Endothelial cell of umbilical vein (primary cell): Measurements from ENCODE around the gene KDM4D. TPM values are rescaled to one million over a fixed set of nuclear protein-coding genes. Genes with fewer than 3 reads are reported as not detected.
A peak's percentile ranks its signal among the peaks of the same experiment; 100 is the strongest.

ENCODE experiments used
- BruUV-seq: library from RNA; stranded (reverse); fragments of 400-500 nt; replicated peaks from 2 replicates; lab custom pipeline; 2021; lab: Mats Ljungman, UMichigan
- CTCF ChIA-PET: fragments of 300-600, 350-600 bp; sonication (Branson Sonifier 250); formaldehyde crosslinking; loops from one replicate; lab custom pipeline; 2021; ENCODE audit warnings: antibody characterized with exemption, inconsistent platforms; lab: Charles Lee
- POLR2A ChIA-PET: fragments of 300-600, 350-600 bp; sonication (Branson Sonifier 250); formaldehyde crosslinking; loops from one replicate; lab custom pipeline; 2021; ENCODE audit warnings: antibody characterized with exemption, inconsistent platforms; lab: Charles Lee
- DNase-seq: peaks from one replicate; pipeline ENCODE4 v3.0.0-alpha.2; 2011; ENCODE audit warnings: low read depth, low spot score
- FAIRE-seq: peaks from 2 replicates; lab custom pipeline; 2011; peaks lifted over from hg19 to GRCh38; lab: Jason Lieb, UNC
- H2AFZ ChIP-seq: 2 replicates; pipeline ENCODE4 v1.6.0; 2012; ENCODE audit warnings: low read depth, low read length, control low read depth, inconsistent platforms
- H3K27ac ChIP-seq: 2 replicates; pipeline ENCODE4 v1.5.1; 2011; ENCODE audit warnings: low read depth, mild to moderate bottlenecking, control low read depth, low read length, moderate library complexity; ENCODE audit not compliant: insufficient read depth
- H3K27me3 ChIP-seq, 2 experiments: 2 replicates each; pipeline versions ENCODE4 v1.6.0 to v1.6.1; 2011; ENCODE audit warnings: low read length in 2 of 2, mixed read lengths in 1 of 2; ENCODE audit not compliant: control insufficient read depth in 2 of 2, insufficient read depth in 2 of 2
- H3K36me3 ChIP-seq, 2 experiments: 2 replicates in 1 of 2; 3 replicates in 1 of 2; pipeline ENCODE4 v1.5.1; 2011; ENCODE audit warnings: low read length in 2 of 2, mild to moderate bottlenecking in 1 of 2, moderate library complexity in 1 of 2; ENCODE audit not compliant: control insufficient read depth in 2 of 2, insufficient read depth in 2 of 2; ENCODE audit errors: extremely low read depth in 1 of 2
- H3K4me1 ChIP-seq: 3 replicates; pipeline ENCODE4 v1.5.1; 2011; ENCODE audit warnings: mild to moderate bottlenecking, low read length; ENCODE audit not compliant: control insufficient read depth, insufficient read depth; ENCODE audit errors: extremely low read depth
- H3K4me2 ChIP-seq: 2 replicates; pipeline ENCODE4 v1.6.1; 2011; ENCODE audit warnings: low read length, control low read depth, mixed read lengths; ENCODE audit not compliant: insufficient read depth
- H3K4me3 ChIP-seq, 3 experiments: fragments of 200-600 bp in 1 of 3; sonication (generic), shearing (Covaris generic) in 1 of 3; replicated peaks in 1 of 3; 2 replicates each; pipeline ENCODE4 v1.5.1; 2011 to 2016; ENCODE audit warnings: control low read depth in 3 of 3, low read length in 3 of 3, mild to moderate bottlenecking in 2 of 3, inconsistent platforms in 1 of 3, low read depth in 1 of 3, moderate library complexity in 1 of 3; ENCODE audit not compliant: insufficient read depth in 1 of 3
- H3K79me2 ChIP-seq: 2 replicates; pipeline ENCODE4 v1.6.0; 2012; ENCODE audit warnings: low read length, inconsistent platforms; ENCODE audit not compliant: control insufficient read depth, insufficient read depth
- H3K9ac ChIP-seq: replicated peaks from 2 replicates; pipeline ENCODE3; 2011; ENCODE audit warnings: low read length, control low read depth; ENCODE audit not compliant: insufficient read depth; ENCODE audit errors: extremely low read depth
- H3K9me1 ChIP-seq: replicated peaks from 3 replicates; pipeline ENCODE4 v1.6.0; 2011; ENCODE audit warnings: mild to moderate bottlenecking, low read length; ENCODE audit not compliant: control insufficient read depth, insufficient read depth; ENCODE audit errors: extremely low read depth
- H3K9me3 ChIP-seq: replicated peaks from 2 replicates; pipeline ENCODE4 v1.5.1; 2012; ENCODE audit warnings: low read length, inconsistent platforms; ENCODE audit not compliant: control insufficient read depth, insufficient read depth
- H4K20me1 ChIP-seq: replicated peaks from 2 replicates; pipeline ENCODE3; 2011; ENCODE audit warnings: mild to moderate bottlenecking, low read length; ENCODE audit not compliant: control insufficient read depth, insufficient read depth; ENCODE audit errors: extremely low read depth
- CTCF ChIP-seq, 2 donors: IDR thresholded peaks; 1 replicate in 1 of 2; 2 replicates in 1 of 2; pipeline ENCODE4 v1.5.1; 2011; ENCODE audit warnings: low read length in 2 of 2, mild to moderate bottlenecking in 2 of 2, moderate library complexity in 2 of 2, control low read depth in 1 of 2, inconsistent platforms in 1 of 2, low read depth in 1 of 2; ENCODE audit not compliant: insufficient read depth in 1 of 2; ENCODE audit errors: extremely low read depth in 1 of 2
- EZH2 ChIP-seq: IDR thresholded peaks from 2 replicates; pipeline ENCODE4 v1.6.1; 2012; ENCODE audit warnings: borderline replicate concordance, low read depth, mild to moderate bottlenecking, moderate library complexity, low read length, inconsistent platforms; ENCODE audit not compliant: severe bottlenecking
- FOS ChIP-seq: IDR thresholded peaks from 2 replicates; pipeline ENCODE4 v1.6.1; 2011; ENCODE audit warnings: mild to moderate bottlenecking, low read length, moderate library complexity, borderline replicate concordance; ENCODE audit not compliant: insufficient read depth
- GATA2 ChIP-seq: IDR thresholded peaks from 2 replicates; pipeline ENCODE4 v1.7.0; 2011; ENCODE audit warnings: low read depth, mild to moderate bottlenecking, moderate library complexity, mixed read lengths, low read length; ENCODE audit not compliant: insufficient read length, insufficient read depth
- JUN ChIP-seq: IDR thresholded peaks from 2 replicates; pipeline ENCODE4 v1.6.1; 2011; ENCODE audit warnings: borderline replicate concordance, low read depth; ENCODE audit not compliant: insufficient read length, insufficient read depth
- MAX ChIP-seq: IDR thresholded peaks from 2 replicates; pipeline ENCODE4 v1.6.1; 2011; ENCODE audit not compliant: insufficient read depth, insufficient read length
- MYC ChIP-seq: IDR thresholded peaks from one replicate; pipeline ENCODE4 v1.6.1; 2011; ENCODE audit warnings: mild to moderate bottlenecking, low read depth, low read length
- POLR2A ChIP-seq: IDR thresholded peaks from 2 replicates; pipeline ENCODE4 v1.6.1; 2012; ENCODE audit warnings: low read depth, mild to moderate bottlenecking, control low read depth, low read length
- POLR2AphosphoS5 ChIP-seq: IDR thresholded peaks from 2 replicates; pipeline ENCODE4 v1.6.1; 2012; ENCODE audit warnings: low read depth, mild to moderate bottlenecking, control low read depth, low read length, moderate library complexity; ENCODE audit not compliant: insufficient read depth
- dilution Hi-C: fragments of 300-500 bp; cut with MboI; formaldehyde crosslinking; loops from one replicate; pipeline ENCODE4 v1.15.0; 2019; ENCODE audit warnings: low sequenced_read_pairs; ENCODE audit not compliant: extremely low pct_ligation_motif_present
- intact Hi-C: fragments of 100-400 bp; cut with micrococcal nuclease; formaldehyde crosslinking; loops from one replicate; pipeline ENCODE4 v1.10.0; 2022
- polyA plus RNA-seq, 4 experiments: library from polyadenylated mRNA; depleted of rRNA in 3 of 4; stranded (reverse) in 3 of 4; unstranded in 1 of 4; fragments of >200 nt; gene quantifications; 2 replicates each; pipeline versions ENCODE4 v1.2.1 to v1.2.3, GENCODE V29; 2011 to 2012; ENCODE audit warnings: missing spikeins in 1 of 4
- total RNA-seq: library from RNA; stranded (reverse); gene quantifications from 2 replicates; pipeline ENCODE4 v1.2.3, GENCODE V29; 2021

KDM4D gene
- total and polyA plus RNA-seq, 2 donors (not counting 3 experiments of a cell fraction or from before 2014, with no cell fraction given): 1.0 to 1.3 TPM

GRCh38 chr11:94934362-94934761 is 39.1 kb upstream of the KDM4D start:
- no peaks in the 10 kb centered on the region for H4K20me1 ChIP-seq
- H3K27me3 ChIP-seq: no peaks in the 10 kb centered on the region
- no peaks in the 10 kb centered on the region for H3K9me3 ChIP-seq
- no TSS peak for BruUV-seq
- H3K79me2 ChIP-seq: no peaks in the 10 kb centered on the region
- peak overlapping the region; percentile 96 for H3K27ac ChIP-seq
- intact Hi-C loops: loop anchor here (1.0 to 10.0 kb wide), 4 partner anchors 8 to 800 kb away; partner anchors contain the start of genes CWC15 and KDM4D
- no peak overlapping the region for H3K4me3 ChIP-seq
- CTCF ChIA-PET: interaction anchor here (0.7 to 4.5 kb wide), 6 partner anchors 10 to 311 kb away, joined by 3 to 18 read pairs (median 4); no protein-coding TSS in a partner anchor
- TF ChIP-seq MYC (no peak), CTCF (IDR thresholded peaks at IDR 0.05; ENCODE audit: extremely low read depth in 1 of 2, insufficient read depth in 1 of 2, low read depth in 1 of 2, low read length in 2 of 2) (no peak), FOS (no peak), POLR2AphosphoS5 (no peak), POLR2A (no peak), EZH2 (no peak), GATA2 (no peak), MAX (no peak), JUN (no peak)
- dilution Hi-C loops: no loop called here
- H2AFZ ChIP-seq: peak overlapping the region; percentile 19
- peaks cover 49% of the 10 kb centered on the region for H3K4me1 ChIP-seq
- peak overlapping the region; percentile 78 for H3K9ac ChIP-seq
- peak overlapping the region; percentile 71 for H3K4me2 ChIP-seq
- POLR2A ChIA-PET: interaction anchor here (1.0 to 1.1 kb wide), 2 partner anchors 39 to 140 kb away, joined by 3 to 5 read pairs; partner anchors contain the start of genes CWC15 and KDM4D
- no peaks in the 10 kb centered on the region for H3K36me3 ChIP-seq
- DNase-seq (peak; percentile 55), FAIRE-seq (no peak)
- no peaks in the 10 kb centered on the region for H3K9me1 ChIP-seq
